HepG2 (cell line): ENCODE measurements around the gene TBC1D10B. TPM values are rescaled to one million over a fixed set of nuclear protein-coding genes. Genes with fewer than 3 reads are reported as not detected.

Experiments used
- CEBPB ChIP-seq: IDR thresholded peaks from 2 replicates; pipeline ENCODE4 v1.6.1; 2011; ENCODE audit warnings: low read depth, low read length, improper control_type of control experiment, borderline replicate concordance
- DNMT1 ChIP-seq: sonication (generic); formaldehyde crosslinking; IDR thresholded peaks from 2 replicates; pipeline ENCODE4 v1.5.1; 2020; ENCODE audit warnings: mild to moderate bottlenecking, missing genetic modification reagents
- GATAD2A ChIP-seq: IDR thresholded peaks from 2 replicates; pipeline ENCODE4 v1.6.1; 2016
- HBP1 ChIP-seq: IDR thresholded peaks from 2 replicates; pipeline ENCODE4 v1.6.1; 2016; ENCODE audit warnings: low read depth, control low read depth
- HOXD1 ChIP-seq: sonication (generic); formaldehyde crosslinking; IDR thresholded peaks from 2 replicates; pipeline ENCODE4 v1.5.0; 2020; ENCODE audit warnings: missing genetic modification reagents
- KAT7 ChIP-seq: IDR thresholded peaks from 2 replicates; pipeline ENCODE4 v1.6.1; 2018; ENCODE audit warnings: borderline replicate concordance, missing compliant biosample characterization
- KAT8 ChIP-seq: IDR thresholded peaks from 2 replicates; pipeline ENCODE4 v1.6.1; 2016; ENCODE audit warnings: missing genetic modification reagents, missing compliant biosample characterization
- KLF16 ChIP-seq, 2 experiments: sonication (generic) in 1 of 2; formaldehyde crosslinking in 1 of 2; IDR thresholded peaks; 2 replicates each; pipeline versions ENCODE4 v1.6.1 to v1.8.0; 2016 to 2023; ENCODE audit warnings: missing genetic modification reagents in 2 of 2, missing compliant biosample characterization in 1 of 2
- MED13 ChIP-seq: sonication (generic); formaldehyde crosslinking; IDR thresholded peaks from 2 replicates; pipeline ENCODE4 v1.5.0; 2020; ENCODE audit warnings: missing genetic modification reagents
- MNT ChIP-seq: fragments of 450-650 bp; IDR thresholded peaks from 2 replicates; pipeline ENCODE4 v1.6.1; 2016
- NCOA2 ChIP-seq: sonication (generic); formaldehyde crosslinking; IDR thresholded peaks from 2 replicates; pipeline ENCODE4 v1.8.0; 2022; ENCODE audit warnings: inconsistent platforms
- NFE2L1 ChIP-seq: sonication (generic); formaldehyde crosslinking; IDR thresholded peaks from 2 replicates; pipeline ENCODE4 v1.4.0; 2020; ENCODE audit warnings: missing genetic modification reagents, mild to moderate bottlenecking, borderline replicate concordance
- NFKBIZ ChIP-seq: IDR thresholded peaks from 2 replicates; pipeline ENCODE4 v1.6.1; 2018; ENCODE audit warnings: missing genetic modification reagents, missing compliant biosample characterization
- PCBP2 ChIP-seq: fragments of 200-400 bp; formaldehyde crosslinking; optimal IDR thresholded peaks from 2 replicates; pipeline ENCODE3; 2018; ENCODE audit warnings: low read length, low read depth; ENCODE audit not compliant: poor library complexity, severe bottlenecking
- RARA ChIP-seq: IDR thresholded peaks from 2 replicates; pipeline ENCODE4 v1.6.1; 2016; ENCODE audit warnings: missing genetic modification reagents, missing compliant biosample characterization
- RELA ChIP-seq: sonication (generic); formaldehyde crosslinking; IDR thresholded peaks from 2 replicates; pipeline ENCODE4 v1.4.0; 2020; ENCODE audit warnings: missing genetic modification reagents
- REPIN1 ChIP-seq: sonication (generic); formaldehyde crosslinking; IDR thresholded peaks from 2 replicates; pipeline ENCODE4 v1.8.0; 2022; ENCODE audit warnings: missing genetic modification reagents, low read depth, mild to moderate bottlenecking, borderline replicate concordance
- RNF2 ChIP-seq: fragments of 450-650 bp; conservative IDR thresholded peaks from 2 replicates; pipeline ENCODE4 v1.6.1; 2016; ENCODE audit warnings: low read depth
- SIX1 ChIP-seq: sonication (generic); formaldehyde crosslinking; IDR thresholded peaks from 2 replicates; pipeline ENCODE4 v1.4.0; 2020; ENCODE audit warnings: missing genetic modification reagents, borderline replicate concordance
- SP1 ChIP-seq, 2 experiments: fragments of 450-650 bp in 1 of 2; sonication (generic) in 1 of 2; formaldehyde crosslinking in 1 of 2; IDR thresholded peaks; 2 replicates each; pipeline versions ENCODE4 v1.4.0 to v1.6.1; 2016 to 2020; ENCODE audit warnings: missing genetic modification reagents in 1 of 2
- TBP ChIP-seq: sonication (generic); formaldehyde crosslinking; IDR thresholded peaks from 2 replicates; pipeline ENCODE4 v1.5.0; 2020; ENCODE audit warnings: missing genetic modification reagents
- ZFP36 ChIP-seq: fragments of 150-350 bp; IDR thresholded peaks from 2 replicates; pipeline ENCODE4 v1.6.1; 2018; ENCODE audit warnings: borderline replicate concordance, low read length, low read depth; ENCODE audit not compliant: partially characterized antibody
- ZMAT3 ChIP-seq: sonication (generic); formaldehyde crosslinking; conservative IDR thresholded peaks from 2 replicates; pipeline ENCODE4 v1.7.0; 2021; ENCODE audit warnings: missing genetic modification reagents
- ZNF260 ChIP-seq: sonication (generic); formaldehyde crosslinking; IDR thresholded peaks from 2 replicates; pipeline ENCODE4 v1.4.0; 2020; ENCODE audit warnings: missing genetic modification reagents, low read depth, mild to moderate bottlenecking, borderline replicate concordance
- ZNF343 ChIP-seq: sonication (generic); formaldehyde crosslinking; IDR thresholded peaks from 2 replicates; pipeline ENCODE4 v1.4.0; 2020; ENCODE audit warnings: mild to moderate bottlenecking, missing genetic modification reagents
- ZNF382 ChIP-seq: sonication (generic); formaldehyde crosslinking; IDR thresholded peaks from 2 replicates; pipeline ENCODE4 v1.5.0; 2020; ENCODE audit warnings: missing genetic modification reagents, mild to moderate bottlenecking, borderline replicate concordance
- ZNF569 ChIP-seq: sonication (generic); formaldehyde crosslinking; IDR thresholded peaks from 2 replicates; pipeline ENCODE4 v1.5.0; 2020; ENCODE audit warnings: mild to moderate bottlenecking, missing genetic modification reagents, moderate library complexity, borderline replicate concordance
- ZNF607 ChIP-seq: sonication (generic); formaldehyde crosslinking; IDR thresholded peaks from 2 replicates; pipeline ENCODE4 v1.5.1; 2020; ENCODE audit warnings: missing genetic modification reagents, mild to moderate bottlenecking, borderline replicate concordance
- ZNF713 ChIP-seq: sonication (generic); formaldehyde crosslinking; IDR thresholded peaks from 2 replicates; pipeline ENCODE4 v1.4.0; 2020; ENCODE audit warnings: mild to moderate bottlenecking, missing genetic modification reagents
- ZSCAN29 ChIP-seq: sonication (generic); formaldehyde crosslinking; conservative IDR thresholded peaks from 2 replicates; pipeline ENCODE4 v1.4.0; 2020; ENCODE audit warnings: mild to moderate bottlenecking, missing genetic modification reagents
- polyA plus RNA-seq, 8 experiments: library from polyadenylated mRNA; depleted of rRNA in 3 of 8; stranded (reverse) in 7 of 8; unstranded in 1 of 8; fragments of >200 nt; fragmentation: Illumina TruSeq in 4 of 8; extraction: Trizol in 4 of 8; gene quantifications; 2 replicates each; pipeline versions ENCODE4 v1.2.1 to v1.2.3, GENCODE V29; 2011 to 2016; ENCODE audit warnings: low read depth in 4 of 8, missing spikeins in 1 of 8, mixed read lengths in 1 of 8; ENCODE audit not compliant: insufficient read depth in 1 of 8
- total RNA-seq, 5 experiments: library from RNA; depleted of rRNA; stranded (reverse); fragments of >200 nt; fragmentation: Illumina TruSeq; extraction: Trizol; gene quantifications; 2 replicates each; pipeline ENCODE4 v1.2.3, GENCODE V29; 2016; ENCODE audit warnings: low read depth in 1 of 5

TBC1D10B gene
- total and polyA plus RNA-seq, 2 of the 13 experiments (the other 11 are each of a cell fraction or from before 2014, with no cell fraction given): 15.7 to 24.8 TPM

GRCh38 chr16:30401768-30402425 is 31.6 kb upstream of the TBC1D10B start (continued):
- TF ChIP-seq NFKBIZ (CRISPR knock-in tag) (0 out of 2 replicates have a peak, but pooled peaks have one; percentile 28), NCOA2 (peak; percentile 72), ZMAT3 (CRISPR knock-in tag) (peak; percentile 54), KAT7 (CRISPR knock-in tag) (peak; percentile 34; the same call in 1 of the 2 replicates), RARA (peak; percentile 88), KLF16 (CRISPR knock-in tag; IDR thresholded peaks at IDR 0.05) (peak in 1 of 2 experiments; percentile 67; a peak in 1 of 4 replicates), KAT8 (CRISPR knock-in tag) (peak; percentile 64), SIX1 (CRISPR knock-in tag) (peak; percentile 63; the same call in 1 of the 2 replicates), PCBP2 (no peak), MNT (peak; percentile 47; the same call in 1 of the 2 replicates), ZFP36 (no peak), REPIN1 (CRISPR knock-in tag) (peak; percentile 24; the same call in 1 of the 2 replicates), DNMT1 (no peak), TBP (CRISPR knock-in tag) (no peak), HBP1 (CRISPR knock-in tag) (peak; percentile 59; the same call in 1 of the 2 replicates), RNF2 (no peak), HOXD1 (CRISPR knock-in tag) (0 out of 2 replicates have a peak, but pooled peaks have one; percentile 39), CEBPB (no peak), ZNF343 (no peak), SP1 (IDR thresholded peaks at IDR 0.05) (no peak), SP1 (CRISPR knock-in tag; IDR thresholded peaks at IDR 0.05) (no peak), ZNF260 (CRISPR knock-in tag) (no peak), ZSCAN29 (peak; percentile 66; the same call in 1 of the 2 replicates), GATAD2A (CRISPR knock-in tag) (peak; percentile 91), ZNF607 (CRISPR knock-in tag) (peak; percentile 24; the same call in 1 of the 2 replicates), ZNF382 (no peak), ZNF713 (CRISPR knock-in tag) (peak; percentile 64; the same call in 1 of the 2 replicates), ZNF569 (CRISPR knock-in tag) (no peak), NFE2L1 (no peak), RELA (CRISPR knock-in tag) (0 out of 2 replicates have a peak, but pooled peaks have one; percentile 12), MED13 (CRISPR knock-in tag) (no peak)
